Naive thymus-derived CD8-positive, alpha-beta T cell (primary cell): ENCODE measurements around the gene RTN4RL1. TPM values are rescaled to one million over a fixed set of nuclear protein-coding genes. Genes with fewer than 3 reads are reported as not detected.

Experiments
- ATAC-seq, 2 donors: fragments of 150-1000 bp; cut with Tn5 transposase in 1 of 2; sonication (Bioruptor Pico), chemical (Tn5 transposase) in 1 of 2; 1 replicate in 1 of 2; 2 replicates in 1 of 2; pipeline ENCODE4 v1.10.0; 2021; ENCODE audit warnings: mild to moderate bottlenecking in 2 of 2, moderate library complexity in 2 of 2
- POLR2A ChIA-PET: fragments of 350-600 bp; sonication (Branson Sonifier 250); formaldehyde crosslinking; loops from one replicate; lab custom pipeline; 2021; ENCODE audit warnings: antibody characterized with exemption; lab: Charles Lee
- DNase-seq, 10 donors: peaks; one replicate each; pipeline versions ENCODE4 v3.0.0 to v3.0.0-alpha.2; 2020 to 2022
- H3K27ac Mint-ChIP-seq, 10 donors: one replicate each; pipeline ENCODE4 v1.8.0; 2020 to 2022; ENCODE audit warnings: mild to moderate bottlenecking in 10 of 10, mixed read lengths in 10 of 10, moderate library complexity in 4 of 10, inconsistent platforms in 1 of 10
- H3K27me3 Mint-ChIP-seq, 5 donors: one replicate each; pipeline ENCODE4 v1.8.0; 2021 to 2022; ENCODE audit warnings: mixed read lengths in 5 of 5
- H3K36me3 Mint-ChIP-seq, 3 donors: one replicate each; pipeline ENCODE4 v1.8.0; 2020 to 2022; ENCODE audit warnings: mixed read lengths in 3 of 3, mild to moderate bottlenecking in 2 of 3, inconsistent platforms in 1 of 3
- H3K4me1 Mint-ChIP-seq, 4 donors: one replicate each; pipeline ENCODE4 v1.8.0; 2021 to 2022; ENCODE audit warnings: mixed read lengths in 4 of 4
- H3K4me3 Mint-ChIP-seq, 10 donors: one replicate each; pipeline ENCODE4 v1.8.0; 2020 to 2022; ENCODE audit warnings: mild to moderate bottlenecking in 10 of 10, mixed read lengths in 10 of 10, moderate library complexity in 6 of 10, inconsistent platforms in 1 of 10
- H3K9me3 Mint-ChIP-seq, 9 donors: one replicate each; pipeline ENCODE4 v1.8.0; 2020 to 2022; ENCODE audit warnings: mixed read lengths in 9 of 9, mild to moderate bottlenecking in 3 of 9, inconsistent platforms in 1 of 9, moderate library complexity in 1 of 9
- microRNA-seq: library from miRNA; unstranded; fragments of <30 nt; microRNA quantifications from one replicate; pipeline ENCODE4 v1.2.0, GENCODE V29; 2022; ENCODE audit warnings: borderline microRNAs expressed
- polyA plus RNA-seq, 3 donors: library from polyadenylated mRNA; unstranded; fragments of 300-500 nt; fragmentation: Illumina TruSeq; gene quantifications; one replicate each; pipeline ENCODE4 v1.2.3, GENCODE V29; 2021
- total RNA-seq, 8 experiments: library from RNA in 2 of 8; stranded (reverse) in 2 of 8; gene quantifications; one replicate each; pipeline ENCODE4 v1.2.3 and lab custom pipeline; 2021 to 2026

The RTN4RL1 gene
- total and polyA plus RNA-seq, 5 experiments from 2014 or later: 0.25 to 0.57 (median 0.41) TPM

DNA sequence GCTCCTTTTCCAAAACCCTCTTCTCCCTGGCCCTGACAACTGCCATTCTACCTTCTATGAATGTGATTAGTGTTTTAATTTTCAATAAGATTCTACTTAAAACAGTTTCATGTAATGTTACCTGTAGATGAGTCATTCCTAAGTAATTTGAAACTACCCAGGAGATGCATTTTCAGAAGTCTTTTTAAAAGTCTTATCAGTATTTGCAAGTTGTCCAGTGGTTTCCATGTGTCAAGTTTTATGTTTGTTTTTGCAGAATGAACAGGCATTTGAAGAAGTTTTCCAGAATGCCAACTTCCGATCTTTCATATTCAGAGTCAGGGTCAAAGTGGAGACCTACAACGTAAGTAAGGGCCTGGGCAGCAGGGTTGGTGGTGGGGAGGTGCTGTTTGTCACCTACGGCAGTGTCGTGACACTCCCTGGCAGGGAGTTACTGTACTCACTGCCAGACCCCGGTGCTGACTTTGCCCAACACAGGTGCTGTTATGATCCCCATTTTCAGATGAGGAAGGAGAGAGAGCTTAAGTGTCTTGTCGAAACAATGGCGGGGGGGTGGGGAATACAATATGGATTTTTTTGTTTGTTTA is 130.3 kb downstream of the RTN4RL1 start:
- H3K9me3 Mint-ChIP-seq: no peaks in the 10 kb centered on the region
- H3K4me3 Mint-ChIP-seq: no peak overlapping the region
- H3K36me3 Mint-ChIP-seq: peaks cover 10 to 89% (median 49%) of the 10 kb centered on the region in 3 donors
- POLR2A ChIA-PET: interaction anchor here (0.7 to 0.8 kb wide), 3 partner anchors 21 to 58 kb away, joined by 4 to 8 read pairs (median 6); no protein-coding TSS in a partner anchor
- H3K4me1 Mint-ChIP-seq: peaks cover 0 to 9% (median 5%) of the 10 kb centered on the region in 4 donors
- no peaks in the 10 kb centered on the region for H3K27me3 Mint-ChIP-seq
- DNase-seq: no peak
- peak overlapping the region in 1 of 10 donors; percentile 16 for H3K27ac Mint-ChIP-seq
- no peak for ATAC-seq

DNA sequence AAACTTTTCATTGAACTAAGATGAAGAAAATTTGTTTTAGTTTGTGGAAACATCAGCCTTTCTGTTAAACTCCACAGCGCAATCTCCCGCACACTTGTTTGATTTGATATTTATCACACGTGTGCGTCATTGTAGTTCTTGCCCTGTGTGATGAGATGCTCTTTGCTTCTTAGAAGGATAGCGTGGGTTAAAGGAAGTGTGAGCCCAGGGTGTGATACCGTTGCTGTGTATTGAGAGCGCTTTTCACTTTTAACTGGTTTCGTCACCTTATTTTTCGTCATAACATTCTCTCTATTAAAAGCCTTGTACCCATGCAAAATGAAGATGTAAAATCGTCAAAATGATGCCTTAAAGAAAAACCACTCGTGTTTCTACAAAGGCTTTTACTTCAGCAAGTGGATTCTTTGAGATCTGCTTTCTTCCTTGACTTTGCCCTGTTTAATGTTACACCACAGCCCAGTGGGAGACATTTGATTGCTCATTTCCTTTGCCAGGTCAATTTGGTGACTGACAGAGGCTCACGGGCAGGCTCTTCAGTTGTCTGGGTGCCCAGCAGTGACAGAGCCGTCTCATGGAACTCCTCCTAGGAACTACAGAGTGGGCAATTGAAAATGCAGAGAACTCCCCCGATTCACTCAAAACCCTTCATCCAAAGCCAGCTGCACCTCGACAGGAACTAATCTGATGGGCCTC is 134.2 kb downstream of the RTN4RL1 start:
- no peaks in the 10 kb centered on the region for H3K9me3 Mint-ChIP-seq

DNA sequence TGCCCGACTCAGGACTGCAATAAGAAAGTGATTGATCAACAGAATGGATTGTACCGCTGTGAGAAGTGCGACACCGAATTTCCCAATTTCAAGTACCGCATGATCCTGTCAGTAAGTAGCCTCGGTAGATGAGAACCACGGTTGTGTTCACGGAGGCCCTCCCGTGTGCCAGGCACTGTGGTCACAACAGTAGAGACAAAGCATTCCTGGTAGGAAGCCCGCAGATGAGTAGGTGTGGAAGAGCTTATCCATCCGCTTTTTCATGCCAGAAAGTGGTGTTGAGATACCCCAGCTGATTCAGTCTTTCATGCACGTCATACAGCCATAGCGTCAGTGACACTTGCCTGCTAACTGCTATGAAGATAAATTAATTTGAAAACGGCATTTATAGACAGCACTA is 136.4 kb downstream of the RTN4RL1 start:
- H3K4me1 Mint-ChIP-seq: peaks cover 0 to 9% (median 5%) of the 10 kb centered on the region in 4 donors
- H3K27ac Mint-ChIP-seq: peak overlapping the region in 2 of 10 donors; percentile 12 to 25
- peaks cover 11 to 92% (median 43%) of the 10 kb centered on the region in 3 donors for H3K36me3 Mint-ChIP-seq

More for the DNA sequence above, 134.2 kb downstream of the RTN4RL1 start:
- Mint-ChIP-seq H3K27me3 (no peaks in the 10 kb centered on the region), H3K36me3 (peaks cover 6 to 90% (median 40%) of the 10 kb centered on the region in 3 donors), H3K4me3 (peak overlapping the region in 3 of 10 donors; percentile 43 to 62 (median 58)), H3K27ac (peak overlapping the region in 9 of 10 donors; percentile 44 to 90 (median 81)), H3K4me1 (peaks cover 0 to 9% (median 5%) of the 10 kb centered on the region in 4 donors)
- ATAC-seq: peak; percentile 58 to 97
- DNase-seq: peak in 2 of 10 donors; percentile 19 to 32
- POLR2A ChIA-PET: no interaction called here

More for the DNA sequence above, 136.4 kb downstream of the RTN4RL1 start:
- H3K27me3 Mint-ChIP-seq: no peaks in the 10 kb centered on the region
- no peak for ATAC-seq
- H3K9me3 Mint-ChIP-seq: no peaks in the 10 kb centered on the region
- no peak for DNase-seq
- POLR2A ChIA-PET: interaction anchor here (0.5 to 1.0 kb wide), 2 partner anchors 46 to 365 kb away, joined by 3 to 4 read pairs; no protein-coding TSS in a partner anchor
- H3K4me3 Mint-ChIP-seq: no peak overlapping the region

Small RNAs within 50 kb of the gene (microRNA-seq; reads per million reads assigned to microRNA genes)
- 188 reads per million, percentile 71 among the genes with 10 or more reads in this experiment for gene MIR132
- gene MIR212: 2.7 reads per million

Other genes with a start within 250 kb of the RTN4RL1 start
- gene SMYD4, start 195.4 kb downstream of the RTN4RL1 start, total RNA-seq: 10 to 100 TPM; 35.7 to 41.4 TPM
- 10 to 100 TPM; 10.8 to 16.9 (median 12.7) TPM for gene SMYD4, start 195.4 kb downstream of the RTN4RL1 start, polyA plus RNA-seq
- gene RPA1, start 195.3 kb downstream of the RTN4RL1 start, total RNA-seq: 100 to 1,000 TPM; 104 to 105 TPM
- 10 to 100 TPM; 79.4 to 89.7 (median 84.5) TPM for gene RPA1, start 195.3 kb downstream of the RTN4RL1 start, polyA plus RNA-seq
- gene DPH1, start 4.8 kb upstream of the RTN4RL1 start, total RNA-seq: 100 to 1,000 TPM; 124 TPM
- gene DPH1, start 4.8 kb upstream of the RTN4RL1 start, polyA plus RNA-seq: 10 to 100 TPM; 26.6 to 47.0 (median 35.5) TPM
- 10 to 100 TPM; 30.8 to 32.6 TPM for gene OVCA2, start 16.7 kb upstream of the RTN4RL1 start, total RNA-seq
- gene OVCA2, start 16.7 kb upstream of the RTN4RL1 start, polyA plus RNA-seq: 10 to 100 TPM; 43.9 to 49.1 (median 45.8) TPM
- 1 to 10 TPM; 1.5 to 1.6 TPM for gene HIC1, start 29.8 kb upstream of the RTN4RL1 start, total RNA-seq
- gene HIC1, start 29.8 kb upstream of the RTN4RL1 start, polyA plus RNA-seq: under 1 TPM in 2 of 3 donors, not detected in 1; 0.08 to 0.10 TPM